Smooth muscle cell (in vitro differentiated cells): ENCODE measurements around the gene ZNF665. TPM values are rescaled to one million over a fixed set of nuclear protein-coding genes. Genes with fewer than 3 reads are reported as not detected.
"Not testable (repeated sequence)": the region's sequence is repeated elsewhere in the genome, so short reads cannot be mapped to it uniquely, and the experiment has no call there.

Experiments
- DNase-seq: peaks from one replicate; lab custom pipeline; 2025; ENCODE audit not compliant: unreplicated experiment; lab: John Stamatoyannopoulos, UW
- H2AFZ ChIP-seq: fragments of 200-600 bp; sonication (generic); 2 replicates; pipeline ENCODE4 v1.6.0; 2016; ENCODE audit warnings: antibody characterized with exemption, low read depth, mild to moderate bottlenecking
- H3F3A ChIP-seq: fragments of 200-600 bp; sonication (generic); 2 replicates; pipeline ENCODE4 v1.6.0; 2017; ENCODE audit warnings: antibody characterized with exemption, low read depth
- H3K27ac ChIP-seq: fragments of 200-600 bp; sonication (generic); 2 replicates; pipeline ENCODE4 v1.5.1; 2016; ENCODE audit warnings: low read depth, mild to moderate bottlenecking
- H3K27me3 ChIP-seq: fragments of 200-600 bp; sonication (generic); 2 replicates; pipeline ENCODE4 v1.6.1; 2016; ENCODE audit warnings: low read depth, mild to moderate bottlenecking
- H3K36me3 ChIP-seq: fragments of 200-600 bp; sonication (generic); 2 replicates; pipeline ENCODE4 v1.5.1; 2016; ENCODE audit warnings: low read depth
- H3K4me1 ChIP-seq: fragments of 200-600 bp; sonication (generic); 2 replicates; pipeline ENCODE4 v1.5.1; 2016; ENCODE audit warnings: low read depth
- H3K4me2 ChIP-seq: fragments of 200-600 bp; sonication (generic); 2 replicates; pipeline ENCODE4 v1.6.0; 2016; ENCODE audit warnings: mild to moderate bottlenecking
- H3K4me3 ChIP-seq: fragments of 200-600 bp; sonication (generic); 2 replicates; pipeline ENCODE4 v1.5.1; 2016; ENCODE audit warnings: mild to moderate bottlenecking
- H3K79me2 ChIP-seq: fragments of 200-600 bp; sonication (generic); 2 replicates; pipeline ENCODE4 v1.6.0; 2016; ENCODE audit warnings: low read depth, mild to moderate bottlenecking
- H3K9ac ChIP-seq: fragments of 200-600 bp; sonication (generic); 2 replicates; pipeline ENCODE4 v1.6.0; 2016; ENCODE audit warnings: low read depth
- H3K9me3 ChIP-seq: fragments of 200-600 bp; sonication (generic); replicated peaks from 2 replicates; pipeline ENCODE4 v1.5.1; 2016; ENCODE audit warnings: low read depth
- H4K20me1 ChIP-seq: fragments of 200-600 bp; sonication (generic); 2 replicates; pipeline ENCODE4 v1.6.0; 2016; ENCODE audit warnings: low read depth
- CTCF ChIP-seq: fragments of 200-600 bp; sonication (generic); IDR thresholded peaks from 2 replicates; pipeline ENCODE4 v1.5.1; 2017; ENCODE audit warnings: borderline replicate concordance, mild to moderate bottlenecking, antibody characterized with exemption; ENCODE audit not compliant: insufficient read depth, poor library complexity, severe bottlenecking
- WGBS: methylation state at CpG from one replicate; pipeline ENCODE4 v1.1.7; 2016; ENCODE audit warnings: low lambda C conversion rate; 5-methylcytosine and 5-hydroxymethylcytosine counted together
- polyA plus RNA-seq: library from polyadenylated mRNA; unstranded; fragments of >200 nt; fragmentation: Nextera tagmentation; extraction: Ambion mirVana; gene quantifications from 2 replicates; pipeline ENCODE4 v1.2.1, GENCODE V29; 2016
- total RNA-seq: library from RNA; depleted of rRNA; stranded (reverse); fragments of >200 nt; gene quantifications from 2 replicates; pipeline ENCODE4 v1.2.3, GENCODE V29; 2014

The ZNF665 gene
- total and polyA plus RNA-seq, 2 experiments from 2014 or later: 2.8 to 6.0 TPM

- H3K9ac ChIP-seq: no peak overlapping the region
- no peaks in the 10 kb centered on the region for H3F3A ChIP-seq
- DNase-seq: no peak
- H2AFZ ChIP-seq: no peak overlapping the region
- H4K20me1 ChIP-seq: no peaks in the 10 kb centered on the region
- H3K36me3 ChIP-seq: peaks cover 25% of the 10 kb centered on the region
- no peaks in the 10 kb centered on the region for H3K79me2 ChIP-seq
- H3K9me3 ChIP-seq: peaks cover 62% of the 10 kb centered on the region
- 98% methylated on average over 2 of the region's 2 CpGs for WGBS
- H3K4me1 ChIP-seq: no peaks in the 10 kb centered on the region
- H3K4me3 ChIP-seq: no peak overlapping the region
- no peaks in the 10 kb centered on the region for H3K27me3 ChIP-seq
- no peak for TF ChIP-seq CTCF
- no peak overlapping the region for H3K4me2 ChIP-seq
- no peak overlapping the region for H3K27ac ChIP-seq
Measured at GRCh38 chr19:53212703-53213320, 19.7 kb upstream of the ZNF665 start.

GRCh38 chr19:53211554-53211953, 18.4 kb upstream of the ZNF665 start:
- H3K4me3 ChIP-seq, H3F3A ChIP-seq, H3K79me2 ChIP-seq, H3K9ac ChIP-seq, H4K20me1 ChIP-seq, H3K27me3 ChIP-seq, H3K4me1 ChIP-seq, H3K27ac ChIP-seq, H3K4me2 ChIP-seq, H2AFZ ChIP-seq, DNase-seq: not testable (repeated sequence)
- H3K9me3 ChIP-seq: peaks cover 61% of the 10 kb centered on the region
- H3K36me3 ChIP-seq: peaks cover 28% of the 10 kb centered on the region
- WGBS: 89% methylated on average over 3 of the region's 3 CpGs

DNA sequence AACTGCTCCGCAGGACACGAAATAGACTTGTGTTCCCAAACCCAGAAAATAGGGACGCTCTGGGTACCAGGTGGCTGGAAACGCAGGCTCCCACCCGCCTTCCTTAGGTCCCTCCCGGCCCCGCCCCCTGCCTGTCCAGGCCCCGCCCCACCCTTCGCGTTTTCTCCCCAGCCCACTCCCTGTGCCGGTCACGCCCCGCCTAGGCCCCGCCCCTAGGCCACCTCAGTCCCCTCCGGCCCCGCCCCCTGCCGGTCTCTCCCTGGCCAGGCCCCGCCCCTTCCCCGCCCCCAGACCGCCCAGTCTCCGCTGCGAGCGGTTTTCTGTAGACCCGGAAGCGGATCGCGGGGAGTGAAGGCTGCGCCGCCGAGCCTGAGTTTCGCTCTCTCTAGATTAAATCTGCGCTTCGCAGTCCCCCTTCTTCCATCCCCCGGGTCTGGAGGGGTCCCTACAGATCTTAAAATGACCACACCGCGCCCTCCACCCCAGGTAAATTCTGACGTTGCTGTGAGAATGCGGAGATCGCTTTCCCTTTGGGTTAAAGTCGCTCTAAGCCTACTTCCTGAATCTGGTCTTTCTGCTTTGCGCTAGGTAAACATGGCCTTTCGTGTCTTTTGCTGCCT, 3.7 kb upstream of the ZNF665 start:
- Histone ChIP-seq H3K9me3 (peaks cover 5% of the 10 kb centered on the region), H2AFZ (peak overlapping the region; percentile 96), H3F3A (peaks cover 12% of the 10 kb centered on the region), H3K9ac (peak overlapping the region; percentile 76), H3K4me2 (peak overlapping the region; percentile 86), H4K20me1 (no peaks in the 10 kb centered on the region), H3K27me3 (no peaks in the 10 kb centered on the region), H3K27ac (peak overlapping the region; percentile 65), H3K79me2 (no peaks in the 10 kb centered on the region), H3K4me3 (peak overlapping the region; percentile 86), H3K4me1 (peaks cover 3% of the 10 kb centered on the region), H3K36me3 (no peaks in the 10 kb centered on the region)
- DNase-seq: peak; percentile 98
- no peak for TF ChIP-seq CTCF
- WGBS: 4% methylated on average over 25 of the region's 42 CpGs

DNA sequence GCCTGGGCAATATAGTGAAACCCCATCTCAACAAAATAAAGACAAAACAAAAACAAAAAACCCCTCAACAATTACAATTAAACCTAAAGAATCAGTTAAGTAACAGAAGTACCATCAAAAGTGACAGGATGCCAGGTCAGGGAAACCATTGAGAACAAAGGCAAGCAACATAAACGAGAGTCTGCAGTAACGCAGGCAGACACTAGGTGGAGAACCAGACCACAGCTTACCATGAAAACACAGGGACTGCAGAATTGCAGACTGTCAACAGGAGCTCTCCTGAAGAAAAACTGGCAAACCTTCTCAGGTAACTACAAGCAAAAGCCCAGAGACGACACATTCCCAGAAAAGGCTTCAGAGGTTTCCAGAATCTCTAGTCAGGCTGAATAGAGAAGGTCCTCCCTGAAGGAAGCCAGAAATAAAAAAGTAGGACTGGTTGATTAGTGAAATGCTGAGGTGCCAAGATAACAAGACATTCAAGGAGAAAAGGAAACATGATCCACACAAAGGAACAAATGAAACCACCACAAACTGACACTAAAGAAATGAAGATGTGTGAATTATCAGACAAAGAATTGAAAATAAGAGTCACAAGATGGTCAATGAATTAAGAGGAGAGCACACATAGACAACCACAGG, 2.2 kb upstream of the ZNF665 start:
- peak; percentile 6 for DNase-seq
- no peak overlapping the region for H3K27ac ChIP-seq
- no peaks in the 10 kb centered on the region for H3K79me2 ChIP-seq
- no peaks in the 10 kb centered on the region for H3K36me3 ChIP-seq
- peaks cover 3% of the 10 kb centered on the region for H3K4me1 ChIP-seq
- H3K4me3 ChIP-seq: no peak overlapping the region
- H2AFZ ChIP-seq: peak overlapping the region; percentile 75
- TF ChIP-seq CTCF: peak; percentile 90
- H3K27me3 ChIP-seq: no peaks in the 10 kb centered on the region
- no peak overlapping the region for H3K9ac ChIP-seq
- no peak overlapping the region for H3K4me2 ChIP-seq
- no peaks in the 10 kb centered on the region for H3K9me3 ChIP-seq
- H4K20me1 ChIP-seq: no peaks in the 10 kb centered on the region
- H3F3A ChIP-seq: peaks cover 12% of the 10 kb centered on the region
- 4% methylated on average over 3 of the region's 3 CpGs for WGBS
